ENCODE results near the gene USO1. TPM values are rescaled to one million over a fixed set of nuclear protein-coding genes. Genes with fewer than 3 reads are reported as not detected.
"Not testable (repeated sequence)": the region's sequence is repeated elsewhere in the genome, so short reads cannot be mapped to it uniquely, and the experiment has no call there.

Gene USO1
- total RNA-seq, 2 donors from 2014 or later, result 52.0 to 53.3 TPM

DNA sequence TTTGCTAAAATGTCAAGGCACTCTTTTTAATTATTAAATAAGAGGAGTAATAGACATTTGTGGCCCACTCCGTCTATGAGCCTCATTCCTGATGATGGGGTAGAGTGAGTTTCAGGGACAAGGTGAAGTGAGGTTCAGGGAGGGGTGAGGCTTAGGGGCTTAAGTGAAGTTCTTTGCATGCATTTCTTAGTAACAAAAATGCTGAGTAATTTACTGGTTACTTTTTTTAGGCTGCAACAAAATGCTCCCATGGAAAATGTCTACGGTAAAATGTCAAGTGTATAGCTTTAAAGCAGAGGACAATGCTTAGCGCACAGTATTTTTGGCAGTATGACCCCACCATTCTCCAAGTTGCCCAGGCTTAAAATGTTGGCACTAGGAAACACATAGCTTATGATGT, 2.0 kb upstream of the USO1 start:
- WGBS, result 48% methylated on average over 3 of the region's 3 CpGs
- TF ChIP-seq CTCF (IDR thresholded peaks at IDR 0.05) (no peak), POLR2AphosphoS5 (IDR thresholded peaks at IDR 0.05) (no peak), POLR2A (IDR thresholded peaks at IDR 0.05) (no peak)
- peaks cover 2% of the 10 kb centered on the region for H3K4me1 ChIP-seq (replicated peaks)
- H3K36me3 ChIP-seq, result no peaks in the 10 kb centered on the region
- H3K27me3 ChIP-seq (replicated peaks; ENCODE audit: insufficient read depth), result no peaks in the 10 kb centered on the region
- no peak for DNase-seq (ENCODE audit: low spot score)
- no peaks in the 10 kb centered on the region for H3K9me3 ChIP-seq
- intact Hi-C loops (cut with DNase I), result loop anchor here (5.0 kb wide), 1 partner anchor 125 kb away; no protein-coding TSS in a partner anchor
- H3K27ac ChIP-seq, result no peak overlapping the region
- no peak overlapping the region for H3K4me3 ChIP-seq

- H3K27ac ChIP-seq, result peak overlapping the region; percentile 93 to 95
- intact Hi-C loops (cut with DNase I), result loop anchor here (1.0 to 5.0 kb wide), 2 partner anchors 50 to 124 kb away; partner anchors contain the start of gene G3BP2
- TF ChIP-seq POLR2AphosphoS5 (IDR thresholded peaks at IDR 0.05) (no peak), POLR2A (IDR thresholded peaks at IDR 0.05) (no peak)
- no peaks in the 10 kb centered on the region for H3K9me3 ChIP-seq
- under 1% methylated on average over 6 of the region's 6 CpGs for WGBS
- H3K4me3 ChIP-seq, result peak overlapping the region; percentile 62 to 84
- peaks cover 2% of the 10 kb centered on the region for H3K4me1 ChIP-seq (replicated peaks)
- no peaks in the 10 kb centered on the region for H3K27me3 ChIP-seq (replicated peaks; ENCODE audit: insufficient read depth)
- no peaks in the 10 kb centered on the region for H3K36me3 ChIP-seq
- no peak for DNase-seq (ENCODE audit: low spot score)
These were observed 963 bp upstream of the USO1 start for GRCh38 chr4:75723163-75724065.

- Histone ChIP-seq H3K36me3 (no peaks in the 10 kb centered on the region), H3K9me3 (no peaks in the 10 kb centered on the region), H3K4me1 (replicated peaks) (peaks cover 2% of the 10 kb centered on the region), H3K27me3 (replicated peaks; ENCODE audit: insufficient read depth) (no peaks in the 10 kb centered on the region), H3K4me3 (peak overlapping the region; percentile 62 to 84), H3K27ac (peak overlapping the region; percentile 93 to 95)
- under 1% methylated on average over 49 of the region's 50 CpGs for WGBS
- intact Hi-C loops (cut with DNase I), result loop anchor here (1.0 to 5.0 kb wide), 3 partner anchors 52 to 122 kb away; partner anchors contain the start of genes CDKL2 and G3BP2
- peak; percentile 52 for TF ChIP-seq POLR2A (IDR thresholded peaks at IDR 0.05)
- no peak for TF ChIP-seq CTCF (IDR thresholded peaks at IDR 0.05)
- no peak for TF ChIP-seq POLR2AphosphoS5 (IDR thresholded peaks at IDR 0.05)
- peak; percentile 56 for DNase-seq (ENCODE audit: low spot score)
These were observed 719 bp downstream of the USO1 start for GRCh38 chr4:75724867-75725724.

- H3K4me3 ChIP-seq, result peak overlapping the region; percentile 62 to 84
- not testable (repeated sequence) for H3K4me1 ChIP-seq (replicated peaks)
- intact Hi-C loops (cut with DNase I), result loop anchor here (5.0 kb wide), 1 partner anchor 94 kb away; the partner anchor contains the start of gene CDKL2
These were observed 1.7 kb downstream of the USO1 start for GRCh38 chr4:75725942-75726538.

GRCh38 chr4:75726577-75726976, 2.2 kb downstream of the USO1 start:
- Histone ChIP-seq H3K27ac (peak overlapping the region; percentile 4 to 40), H3K9me3 (no peaks in the 10 kb centered on the region), H3K27me3 (replicated peaks; ENCODE audit: insufficient read depth) (no peaks in the 10 kb centered on the region), H3K36me3 (no peaks in the 10 kb centered on the region), H3K4me1 (replicated peaks) (peaks cover 2% of the 10 kb centered on the region), H3K4me3 (no peak overlapping the region)
- no peak for DNase-seq (ENCODE audit: low spot score)
- intact Hi-C loops (cut with DNase I), result loop anchor here (5.0 kb wide), 1 partner anchor 94 kb away; the partner anchor contains the start of gene CDKL2
- 60% methylated on average over 3 of the region's 3 CpGs for WGBS
- TF ChIP-seq CTCF (IDR thresholded peaks at IDR 0.05) (no peak), POLR2A (IDR thresholded peaks at IDR 0.05) (no peak), POLR2AphosphoS5 (IDR thresholded peaks at IDR 0.05) (no peak)

More at GRCh38 chr4:75725942-75726538, 1.7 kb downstream of the USO1 start:
- not testable (repeated sequence) for H3K36me3 ChIP-seq; H3K27me3 ChIP-seq (replicated peaks; ENCODE audit: insufficient read depth); H3K9me3 ChIP-seq; DNase-seq (ENCODE audit: low spot score)
- H3K27ac ChIP-seq, result peak overlapping the region in 1 of 2 donors; percentile 95
- 66% methylated on average over 20 of the region's 20 CpGs for WGBS

All from prostate gland (tissue), 2 donors.